Breast epithelium (tissue), 4 donors: Measurements from ENCODE around the gene KANK2. TPM values are rescaled to one million over a fixed set of nuclear protein-coding genes. Genes with fewer than 3 reads are reported as not detected.
A peak's percentile ranks its signal among the peaks of the same experiment; 100 is the strongest.

ENCODE experiments used
- DNase-seq, 2 donors: peaks; one replicate each; pipeline ENCODE4 v3.0.0-alpha.2; 2019; ENCODE audit warnings: low spot score in 2 of 2
- H3K27ac ChIP-seq, 2 donors: fragments of 200-600 bp; sonication (generic) in 1 of 2; one replicate each; pipeline ENCODE4 v1.5.1; 2016 to 2019; ENCODE audit warnings: mild to moderate bottlenecking in 1 of 2
- H3K27me3 ChIP-seq, 2 donors: fragments of 200-600 bp; sonication (generic) in 1 of 2; one replicate each; pipeline versions ENCODE4 v1.5.1 to v1.6.0; 2017 to 2019; ENCODE audit warnings: control low read depth in 1 of 2, mild to moderate bottlenecking in 1 of 2
- H3K36me3 ChIP-seq: fragments of 200-600 bp; one replicate; pipeline ENCODE4 v1.5.1; 2019
- H3K4me1 ChIP-seq, 2 donors: fragments of 200-600 bp; sonication (generic); one replicate each; pipeline ENCODE4 v1.5.1; 2016 to 2019; ENCODE audit warnings: control low read depth in 1 of 2
- H3K4me3 ChIP-seq, 3 donors: fragments of 200-600 bp; sonication (generic); 1 replicate in 2 of 3; 2 replicates in 1 of 3; pipeline ENCODE4 v1.5.1; 2016 to 2019; ENCODE audit warnings: mild to moderate bottlenecking in 3 of 3, moderate library complexity in 2 of 3
- H3K9me3 ChIP-seq, 2 donors: fragments of 200-600 bp; sonication (generic) in 1 of 2; one replicate each; pipeline ENCODE4 v1.5.1; 2016 to 2019; ENCODE audit warnings: control low read depth in 1 of 2
- POLR2A ChIP-seq: fragments of 450-650 bp; IDR thresholded peaks from one replicate; pipeline ENCODE4 v1.6.1; 2016; ENCODE audit warnings: antibody characterized with exemption, mild to moderate bottlenecking, moderate library complexity
- POLR2AphosphoS5 ChIP-seq, 3 donors: sonication (generic); formaldehyde crosslinking; IDR thresholded peaks; one replicate each; pipeline ENCODE4 v1.6.1; 2017; ENCODE audit warnings: antibody characterized with exemption in 3 of 3
- intact Hi-C: fragments of 100-400 bp; cut with DNase I; formaldehyde crosslinking; loops from one replicate; pipeline ENCODE4 v1.15.1; 2023; ENCODE audit warnings: low total_unique reads
- total RNA-seq, 3 donors: library from RNA; depleted of rRNA; stranded (reverse); fragments of >200 nt; gene quantifications; one replicate each; pipeline ENCODE4 v1.1.0, GENCODE V29; 2016
- TF ChIP-seq, protein P1 (sequence below), 3 donors: fragments of 450-650 bp; IDR thresholded peaks; one replicate each; pipeline ENCODE4 v1.5.1; 2016 to 2017; ENCODE audit warnings: antibody characterized with exemption in 3 of 3, mild to moderate bottlenecking in 3 of 3, moderate library complexity in 3 of 3

The KANK2 gene
- 100 to 1,000 TPM; 142 to 477 (median 197) TPM for total RNA-seq

DNA sequence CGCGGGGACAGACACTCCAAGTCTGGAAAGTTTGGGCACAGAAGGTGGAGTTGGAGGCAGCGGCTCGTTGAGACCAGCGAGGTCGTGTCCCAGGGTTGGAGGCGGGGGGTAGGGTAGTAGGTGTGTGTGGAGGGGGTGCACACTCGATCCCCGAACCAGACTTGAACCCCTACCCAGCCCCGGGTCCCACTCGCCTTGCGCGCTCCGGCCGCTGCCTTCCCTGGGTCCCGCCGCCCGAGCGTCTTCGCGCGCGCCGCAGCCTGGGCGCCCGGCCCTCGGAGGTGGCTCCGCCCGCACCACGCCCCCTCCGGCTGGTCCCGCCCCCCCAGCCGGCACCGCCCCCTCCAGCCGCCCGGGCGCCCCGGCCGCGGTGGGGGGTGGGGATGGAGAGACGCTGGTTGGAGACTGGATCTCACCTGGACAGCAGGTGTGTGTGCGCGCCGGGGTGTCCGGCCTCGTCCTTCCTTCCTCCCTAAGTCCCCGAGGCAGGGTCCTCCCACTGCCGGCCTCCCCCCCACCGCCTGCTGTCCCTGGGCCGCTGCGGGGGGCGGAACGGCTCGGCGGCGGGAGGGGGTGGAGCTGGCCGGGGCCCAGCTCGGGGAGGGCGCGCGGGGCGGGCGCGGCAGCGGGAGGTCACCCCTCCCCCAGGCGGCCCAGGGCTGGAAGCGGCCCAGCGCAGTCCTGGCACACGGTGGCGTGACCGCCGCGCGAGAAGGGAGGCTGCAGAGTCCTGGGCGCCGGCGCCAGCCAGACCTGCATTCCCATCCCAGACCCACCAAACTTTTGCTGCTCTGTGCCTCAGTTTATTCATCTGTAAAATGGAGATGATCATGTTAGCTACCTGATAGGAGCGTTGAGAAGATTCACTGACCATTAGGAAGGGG is at the start of gene KANK2:
KANK2 (minus strand) TSS at position 255 of the 884 bp plus-strand sequence. CDS start 3,034 bp downstream, outside the sequence.
- intact Hi-C loops, result no loop called here
- peaks cover 3 to 6% of the 10 kb centered on the region in 2 donors for H3K4me1 ChIP-seq
- H3K27ac ChIP-seq, result peak within 1 kb of the TSS; percentile 91 to 96
- no peaks in the 10 kb centered on the region for H3K27me3 ChIP-seq
- H3K36me3 ChIP-seq, result peaks cover 9% of the 10 kb centered on the region
- no peaks in the 10 kb centered on the region for H3K9me3 ChIP-seq
- TF ChIP-seq POLR2AphosphoS5 (IDR thresholded peaks at IDR 0.05) (peak in 2 of 3 donors; percentile 48 to 65), POLR2A (no peak)
- TF ChIP-seq, protein P1, sequence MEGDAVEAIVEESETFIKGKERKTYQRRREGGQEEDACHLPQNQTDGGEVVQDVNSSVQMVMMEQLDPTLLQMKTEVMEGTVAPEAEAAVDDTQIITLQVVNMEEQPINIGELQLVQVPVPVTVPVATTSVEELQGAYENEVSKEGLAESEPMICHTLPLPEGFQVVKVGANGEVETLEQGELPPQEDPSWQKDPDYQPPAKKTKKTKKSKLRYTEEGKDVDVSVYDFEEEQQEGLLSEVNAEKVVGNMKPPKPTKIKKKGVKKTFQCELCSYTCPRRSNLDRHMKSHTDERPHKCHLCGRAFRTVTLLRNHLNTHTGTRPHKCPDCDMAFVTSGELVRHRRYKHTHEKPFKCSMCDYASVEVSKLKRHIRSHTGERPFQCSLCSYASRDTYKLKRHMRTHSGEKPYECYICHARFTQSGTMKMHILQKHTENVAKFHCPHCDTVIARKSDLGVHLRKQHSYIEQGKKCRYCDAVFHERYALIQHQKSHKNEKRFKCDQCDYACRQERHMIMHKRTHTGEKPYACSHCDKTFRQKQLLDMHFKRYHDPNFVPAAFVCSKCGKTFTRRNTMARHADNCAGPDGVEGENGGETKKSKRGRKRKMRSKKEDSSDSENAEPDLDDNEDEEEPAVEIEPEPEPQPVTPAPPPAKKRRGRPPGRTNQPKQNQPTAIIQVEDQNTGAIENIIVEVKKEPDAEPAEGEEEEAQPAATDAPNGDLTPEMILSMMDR (IDR thresholded peaks at IDR 0.05), result no peak
- peak; percentile 87 to 91 for DNase-seq
- H3K4me3 ChIP-seq, result peak within 1 kb of the TSS; percentile 59 to 93 (median 80)

DNA sequence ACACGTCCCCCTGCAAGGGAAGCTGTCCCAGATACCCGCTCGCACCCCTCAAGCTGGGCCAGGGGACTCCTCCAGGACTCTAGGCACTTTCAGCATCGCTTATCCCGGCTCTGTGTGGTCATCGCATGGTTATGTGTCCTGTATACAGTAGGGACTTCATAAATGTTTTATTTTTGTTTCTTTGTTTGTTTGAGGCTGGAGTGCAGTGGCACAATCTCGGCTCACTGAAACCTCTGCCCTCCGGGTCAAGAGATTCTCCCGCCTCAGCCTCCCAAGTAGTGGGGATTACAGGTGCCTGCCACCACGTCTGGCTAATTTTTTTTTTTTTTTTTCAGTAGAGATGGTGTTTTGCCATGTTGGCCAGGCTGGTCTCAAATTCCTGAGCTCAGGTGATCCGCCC is 49.6 kb upstream of the KANK2 start:
- DNase-seq, result no peak
- intact Hi-C loops, result no loop called here
- H3K4me1 ChIP-seq, result no peaks in the 10 kb centered on the region
- H3K27ac ChIP-seq, result peak overlapping the region in 1 of 2 donors; percentile 78
- no peaks in the 10 kb centered on the region for H3K27me3 ChIP-seq
- no peak overlapping the region for H3K4me3 ChIP-seq
- TF ChIP-seq POLR2AphosphoS5 (IDR thresholded peaks at IDR 0.05), result no peak
- no peaks in the 10 kb centered on the region for H3K36me3 ChIP-seq
- no peaks in the 10 kb centered on the region for H3K9me3 ChIP-seq

DNA sequence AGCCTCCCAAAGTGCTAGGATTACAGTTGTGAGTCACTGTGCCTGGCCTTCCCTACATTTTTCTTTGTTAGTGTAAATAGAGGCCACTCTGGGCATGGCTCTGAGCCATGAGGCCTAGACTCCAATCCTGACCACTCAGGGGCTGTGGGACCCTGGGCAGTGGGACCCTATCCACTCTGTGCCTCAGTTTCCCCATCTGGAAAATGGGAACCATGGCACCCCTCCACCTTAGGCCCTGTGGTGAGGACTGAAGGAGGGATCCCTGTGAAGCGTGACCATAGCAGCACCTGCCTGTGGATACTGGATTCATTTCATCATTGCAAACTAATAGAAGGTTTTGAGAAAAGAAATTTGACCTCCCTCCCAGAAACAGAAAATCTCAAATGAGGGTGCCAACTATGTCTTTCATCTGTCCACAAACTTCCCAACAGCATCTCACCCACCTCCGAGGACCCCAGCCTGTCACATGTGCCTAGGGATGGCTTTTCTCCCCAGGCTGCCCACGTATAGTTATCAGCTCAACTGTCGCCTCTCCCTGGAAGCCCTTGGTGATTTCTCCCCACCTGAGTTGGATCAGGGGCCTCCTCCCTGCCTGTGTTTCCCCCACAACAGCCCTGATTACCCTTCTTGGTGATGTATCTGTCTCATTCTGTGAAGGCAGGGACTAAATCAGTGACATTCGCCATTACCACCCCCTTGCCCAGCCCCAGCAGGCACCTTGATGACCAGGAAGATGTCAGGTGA is 47.7 kb upstream of the KANK2 start:
- no peak for DNase-seq
- no peaks in the 10 kb centered on the region for H3K9me3 ChIP-seq
- no peaks in the 10 kb centered on the region for H3K36me3 ChIP-seq
- intact Hi-C loops, result no loop called here
- no peak overlapping the region for H3K4me3 ChIP-seq
- peak overlapping the region in 1 of 2 donors; percentile 10 for H3K27ac ChIP-seq
- H3K4me1 ChIP-seq, result no peaks in the 10 kb centered on the region
- TF ChIP-seq POLR2AphosphoS5 (IDR thresholded peaks at IDR 0.05) (no peak), POLR2A (no peak)
- TF ChIP-seq, protein P1 (IDR thresholded peaks at IDR 0.05), result no peak
- no peaks in the 10 kb centered on the region for H3K27me3 ChIP-seq

DNA sequence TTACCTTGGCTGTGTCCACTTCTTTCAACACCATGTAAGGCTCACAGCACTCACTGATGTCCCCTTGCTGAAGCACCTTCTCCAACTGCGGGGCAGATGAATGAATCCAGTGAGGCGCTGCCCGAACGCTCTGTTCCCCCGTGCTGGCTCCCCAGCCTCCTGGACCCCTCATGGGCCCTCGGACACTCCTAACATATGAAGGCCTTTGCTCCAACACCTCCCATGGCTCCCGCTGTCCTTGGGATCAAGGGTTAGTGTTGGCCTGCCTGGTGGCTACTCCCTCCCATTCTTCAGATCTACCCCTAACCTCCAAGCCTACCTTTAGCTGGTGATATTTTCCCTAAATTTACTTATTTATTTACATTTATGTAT is 46.4 kb upstream of the KANK2 start:
- peaks cover 3% of the 10 kb centered on the region for H3K36me3 ChIP-seq
- DNase-seq, result no peak
- no peak overlapping the region for H3K4me3 ChIP-seq
- H3K9me3 ChIP-seq, result peaks cover 0 to 4% of the 10 kb centered on the region in 2 donors
- H3K4me1 ChIP-seq, result no peaks in the 10 kb centered on the region
- peak overlapping the region in 1 of 2 donors; percentile 28 for H3K27ac ChIP-seq
- no peaks in the 10 kb centered on the region for H3K27me3 ChIP-seq
- intact Hi-C loops, result no loop called here
- TF ChIP-seq POLR2A, result no peak
- TF ChIP-seq, protein P1 (IDR thresholded peaks at IDR 0.05), result no peak
- no peak for TF ChIP-seq POLR2AphosphoS5 (IDR thresholded peaks at IDR 0.05)

DNA sequence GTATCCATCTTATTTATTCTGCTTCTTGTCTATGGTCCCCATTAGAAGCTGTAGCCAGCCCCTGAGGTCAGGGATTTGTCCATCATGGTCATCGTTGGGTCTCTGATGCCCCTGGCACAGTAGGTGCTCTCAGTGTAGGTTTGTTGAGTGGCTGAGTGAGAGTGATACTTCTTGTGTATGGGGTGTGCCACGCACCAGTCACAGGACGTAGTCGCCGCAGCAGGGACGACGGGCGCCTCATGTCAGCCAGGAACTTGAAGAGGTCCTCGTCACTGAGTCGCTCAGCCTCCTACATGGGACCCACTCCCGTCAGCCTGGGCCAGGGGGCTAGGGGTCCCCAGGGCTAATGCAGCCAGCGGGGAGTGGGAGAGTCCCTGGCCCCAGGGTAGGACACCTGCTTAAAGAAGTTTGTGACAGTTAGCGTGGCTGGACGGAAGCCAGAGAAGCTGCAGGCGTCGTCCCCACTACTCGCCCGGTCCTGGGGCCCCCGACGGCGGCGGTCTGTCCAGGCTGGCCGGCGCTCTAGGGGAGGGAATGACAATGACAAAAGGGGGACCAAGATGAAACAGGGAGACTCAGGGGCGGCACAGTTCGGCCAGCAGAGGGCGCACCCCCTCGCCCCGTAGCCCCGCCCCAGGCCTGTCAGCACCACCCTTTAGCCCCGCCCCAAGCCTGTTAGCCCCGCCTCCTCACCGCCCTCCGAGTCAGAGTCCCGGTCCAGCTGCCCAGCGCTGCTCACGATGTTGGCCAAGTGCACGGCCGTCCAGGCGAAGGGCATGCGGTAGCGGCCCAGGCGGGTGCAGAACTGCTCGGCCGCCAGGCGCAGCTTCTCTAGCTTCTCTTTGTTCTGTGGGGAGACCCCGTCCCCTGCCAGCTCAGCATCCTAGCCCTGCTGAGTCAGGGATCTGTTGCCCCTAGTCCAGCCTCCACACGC is 45.8 kb upstream of the KANK2 start:
- H3K4me3 ChIP-seq, result no peak overlapping the region

More for the DNA sequence above, 45.8 kb upstream of the KANK2 start:
- Histone ChIP-seq H3K36me3 (peaks cover 3% of the 10 kb centered on the region), H3K27me3 (no peaks in the 10 kb centered on the region), H3K9me3 (peaks cover 0 to 5% of the 10 kb centered on the region in 2 donors), H3K27ac (peak overlapping the region in 1 of 2 donors; percentile 28), H3K4me1 (no peaks in the 10 kb centered on the region)
- TF ChIP-seq, protein P1 (IDR thresholded peaks at IDR 0.05), result peak in 2 of 3 donors; percentile 26 to 36
- TF ChIP-seq POLR2A, result no peak
- peak; percentile 59 to 79 for DNase-seq
- intact Hi-C loops, result no loop called here
